Measurements from ENCODE around the gene FADD. TPM values are rescaled to one million over a fixed set of nuclear protein-coding genes. Genes with fewer than 3 reads are reported as not detected.
"Not testable (repeated sequence)": the region's sequence is repeated elsewhere in the genome, so short reads cannot be mapped to it uniquely, and the experiment has no call there.

FADD gene
- total and polyA plus RNA-seq, 9 donors = 10.4 to 12.8 (median 12.4) TPM

- no peak overlapping the region for H3K27ac ChIP-seq (ENCODE audit: low read length)
- WGBS (ENCODE audit: insufficient coverage) = no CpG with 5 or more reads among the region's 5 CpGs
Measured at GRCh38 chr11:70210530-70210929, 7.4 kb downstream of the FADD start.

GRCh38 chr11:70212227-70212811 lies 9.2 kb downstream of the FADD start:
- no peak overlapping the region for H3K27ac ChIP-seq (ENCODE audit: low read length)
- no peak for DNase-seq
- H3K4me1 ChIP-seq (ENCODE audit: control insufficient read depth, insufficient read depth, low read length) = no peaks in the 10 kb centered on the region
- 58% methylated on average over 6 of the region's 13 CpGs for WGBS (ENCODE audit: insufficient coverage)
- H3K36me3 ChIP-seq (ENCODE audit: control insufficient read depth, insufficient read depth, low read length) = peaks cover 18% of the 10 kb centered on the region
- no peaks in the 10 kb centered on the region for H3K9me3 ChIP-seq (replicated peaks; ENCODE audit: control insufficient read depth, low read depth, low read length)
- no peaks in the 10 kb centered on the region for H3K27me3 ChIP-seq (ENCODE audit: control insufficient read depth, insufficient read depth, low read length)
- H3K4me3 ChIP-seq (ENCODE audit: low read length) = no peak overlapping the region

More at GRCh38 chr11:70210530-70210929, 7.4 kb downstream of the FADD start:
- Histone ChIP-seq H3K4me3 (ENCODE audit: low read length) (no peak overlapping the region), H3K9me3 (replicated peaks; ENCODE audit: control insufficient read depth, low read depth, low read length) (no peaks in the 10 kb centered on the region), H3K4me1 (ENCODE audit: control insufficient read depth, insufficient read depth, low read length) (no peaks in the 10 kb centered on the region), H3K27me3 (ENCODE audit: control insufficient read depth, insufficient read depth, low read length) (no peaks in the 10 kb centered on the region), H3K36me3 (ENCODE audit: control insufficient read depth, insufficient read depth, low read length) (peaks cover 36% of the 10 kb centered on the region)
- no peak for DNase-seq

- H3K4me3 ChIP-seq (ENCODE audit: low read length); H3K27ac ChIP-seq (ENCODE audit: low read length); DNase-seq; H3K4me1 ChIP-seq (ENCODE audit: control insufficient read depth, insufficient read depth, low read length); H3K36me3 ChIP-seq (ENCODE audit: control insufficient read depth, insufficient read depth, low read length); H3K9me3 ChIP-seq (replicated peaks; ENCODE audit: control insufficient read depth, low read depth, low read length); H3K27me3 ChIP-seq (ENCODE audit: control insufficient read depth, insufficient read depth, low read length): not testable (repeated sequence)
- 69% methylated on average over 2 of the region's 5 CpGs for WGBS (ENCODE audit: insufficient coverage)
Measured at GRCh38 chr11:70217388-70217787, 14.3 kb downstream of the FADD start.

GRCh38 chr11:70218076-70218475 lies 15.0 kb downstream of the FADD start:
- H3K9me3 ChIP-seq (replicated peaks; ENCODE audit: control insufficient read depth, low read depth, low read length); H3K4me1 ChIP-seq (ENCODE audit: control insufficient read depth, insufficient read depth, low read length); DNase-seq; H3K27me3 ChIP-seq (ENCODE audit: control insufficient read depth, insufficient read depth, low read length); H3K36me3 ChIP-seq (ENCODE audit: control insufficient read depth, insufficient read depth, low read length); H3K27ac ChIP-seq (ENCODE audit: low read length); H3K4me3 ChIP-seq (ENCODE audit: low read length): not testable (repeated sequence)
- 35% methylated on average over 8 of the region's 8 CpGs for WGBS (ENCODE audit: insufficient coverage)

- H3K4me1 ChIP-seq (ENCODE audit: control insufficient read depth, insufficient read depth, low read length) = no peaks in the 10 kb centered on the region
- H3K4me3 ChIP-seq (ENCODE audit: low read length) = no peak overlapping the region
- peaks cover 7% of the 10 kb centered on the region for H3K27me3 ChIP-seq (ENCODE audit: control insufficient read depth, insufficient read depth, low read length)
- WGBS (ENCODE audit: insufficient coverage) = 60% methylated on average over 3 of the region's 3 CpGs
- H3K9me3 ChIP-seq (replicated peaks; ENCODE audit: control insufficient read depth, low read depth, low read length) = no peaks in the 10 kb centered on the region
- H3K27ac ChIP-seq (ENCODE audit: low read length) = no peak overlapping the region
- H3K36me3 ChIP-seq (ENCODE audit: control insufficient read depth, insufficient read depth, low read length) = no peaks in the 10 kb centered on the region
- no peak for DNase-seq
Measured at GRCh38 chr11:70220136-70220535, 17.0 kb downstream of the FADD start.

- Histone ChIP-seq H3K27me3 (ENCODE audit: control insufficient read depth, insufficient read depth, low read length) (peaks cover 7% of the 10 kb centered on the region), H3K9me3 (replicated peaks; ENCODE audit: control insufficient read depth, low read depth, low read length) (no peaks in the 10 kb centered on the region), H3K4me1 (ENCODE audit: control insufficient read depth, insufficient read depth, low read length) (no peaks in the 10 kb centered on the region), H3K27ac (ENCODE audit: low read length) (no peak overlapping the region), H3K36me3 (ENCODE audit: control insufficient read depth, insufficient read depth, low read length) (no peaks in the 10 kb centered on the region), H3K4me3 (ENCODE audit: low read length) (no peak overlapping the region)
- no CpG with 5 or more reads among the region's 1 CpG for WGBS (ENCODE audit: insufficient coverage)
- no peak for DNase-seq
Measured at GRCh38 chr11:70220920-70221319, 17.8 kb downstream of the FADD start.

GRCh38 chr11:70225681-70226177 lies 22.6 kb downstream of the FADD start:
- Histone ChIP-seq H3K4me3 (ENCODE audit: low read length) (no peak overlapping the region), H3K4me1 (ENCODE audit: control insufficient read depth, insufficient read depth, low read length) (no peaks in the 10 kb centered on the region), H3K27ac (ENCODE audit: low read length) (no peak overlapping the region), H3K9me3 (replicated peaks; ENCODE audit: control insufficient read depth, low read depth, low read length) (no peaks in the 10 kb centered on the region), H3K36me3 (ENCODE audit: control insufficient read depth, insufficient read depth, low read length) (no peaks in the 10 kb centered on the region), H3K27me3 (ENCODE audit: control insufficient read depth, insufficient read depth, low read length) (no peaks in the 10 kb centered on the region)
- 60% methylated on average over 8 of the region's 8 CpGs for WGBS (ENCODE audit: insufficient coverage)
- no peak for DNase-seq

- Histone ChIP-seq H3K9me3 (replicated peaks; ENCODE audit: control insufficient read depth, low read depth, low read length) (no peaks in the 10 kb centered on the region), H3K36me3 (ENCODE audit: control insufficient read depth, insufficient read depth, low read length) (no peaks in the 10 kb centered on the region), H3K27ac (ENCODE audit: low read length) (no peak overlapping the region), H3K4me3 (ENCODE audit: low read length) (no peak overlapping the region), H3K4me1 (ENCODE audit: control insufficient read depth, insufficient read depth, low read length) (no peaks in the 10 kb centered on the region), H3K27me3 (ENCODE audit: control insufficient read depth, insufficient read depth, low read length) (no peaks in the 10 kb centered on the region)
- DNase-seq = no peak
- 57% methylated on average over 2 of the region's 3 CpGs for WGBS (ENCODE audit: insufficient coverage)
Measured at GRCh38 chr11:70226183-70226582, 23.1 kb downstream of the FADD start.

- no peaks in the 10 kb centered on the region for H3K4me1 ChIP-seq (ENCODE audit: control insufficient read depth, insufficient read depth, low read length)
- whole genome bisulfite sequencing (ENCODE audit: insufficient coverage) = 51% methylated on average over 7 of the region's 9 CpGs
- H3K36me3 ChIP-seq (ENCODE audit: control insufficient read depth, insufficient read depth, low read length) = no peaks in the 10 kb centered on the region
- H3K27me3 ChIP-seq (ENCODE audit: control insufficient read depth, insufficient read depth, low read length) = no peaks in the 10 kb centered on the region
- DNase-seq = no peak
- H3K9me3 ChIP-seq (replicated peaks; ENCODE audit: control insufficient read depth, low read depth, low read length) = no peaks in the 10 kb centered on the region
- H3K27ac ChIP-seq (ENCODE audit: low read length) = no peak overlapping the region
- no peak overlapping the region for H3K4me3 ChIP-seq (ENCODE audit: low read length)
Measured at GRCh38 chr11:70226967-70227366, 23.9 kb downstream of the FADD start.

GRCh38 chr11:70229737-70230136 lies 26.6 kb downstream of the FADD start:
- H3K36me3 ChIP-seq (ENCODE audit: control insufficient read depth, insufficient read depth, low read length) = no peaks in the 10 kb centered on the region
- H3K4me1 ChIP-seq (ENCODE audit: control insufficient read depth, insufficient read depth, low read length) = no peaks in the 10 kb centered on the region
- WGBS (ENCODE audit: insufficient coverage) = 77% methylated on average over 8 of the region's 10 CpGs
- H3K4me3 ChIP-seq (ENCODE audit: low read length) = no peak overlapping the region
- no peaks in the 10 kb centered on the region for H3K9me3 ChIP-seq (replicated peaks; ENCODE audit: control insufficient read depth, low read depth, low read length)
- H3K27me3 ChIP-seq (ENCODE audit: control insufficient read depth, insufficient read depth, low read length) = no peaks in the 10 kb centered on the region
- no peak overlapping the region for H3K27ac ChIP-seq (ENCODE audit: low read length)
- DNase-seq = no peak

Data from muscle of leg (tissue), 11 donors.